ENCODE measurements around the gene HORMAD2.
"Not testable (repeated sequence)": the region's sequence is repeated elsewhere in the genome, so short reads cannot be mapped to it uniquely, and the experiment has no call there.

HORMAD2 gene

GRCh38 chr22:30193031-30193775, 112.9 kb downstream of the HORMAD2 start:
- no peak for DNase-seq

GRCh38 chr22:30195245-30196140, 115.2 kb downstream of the HORMAD2 start:
- no peak for DNase-seq

DNA sequence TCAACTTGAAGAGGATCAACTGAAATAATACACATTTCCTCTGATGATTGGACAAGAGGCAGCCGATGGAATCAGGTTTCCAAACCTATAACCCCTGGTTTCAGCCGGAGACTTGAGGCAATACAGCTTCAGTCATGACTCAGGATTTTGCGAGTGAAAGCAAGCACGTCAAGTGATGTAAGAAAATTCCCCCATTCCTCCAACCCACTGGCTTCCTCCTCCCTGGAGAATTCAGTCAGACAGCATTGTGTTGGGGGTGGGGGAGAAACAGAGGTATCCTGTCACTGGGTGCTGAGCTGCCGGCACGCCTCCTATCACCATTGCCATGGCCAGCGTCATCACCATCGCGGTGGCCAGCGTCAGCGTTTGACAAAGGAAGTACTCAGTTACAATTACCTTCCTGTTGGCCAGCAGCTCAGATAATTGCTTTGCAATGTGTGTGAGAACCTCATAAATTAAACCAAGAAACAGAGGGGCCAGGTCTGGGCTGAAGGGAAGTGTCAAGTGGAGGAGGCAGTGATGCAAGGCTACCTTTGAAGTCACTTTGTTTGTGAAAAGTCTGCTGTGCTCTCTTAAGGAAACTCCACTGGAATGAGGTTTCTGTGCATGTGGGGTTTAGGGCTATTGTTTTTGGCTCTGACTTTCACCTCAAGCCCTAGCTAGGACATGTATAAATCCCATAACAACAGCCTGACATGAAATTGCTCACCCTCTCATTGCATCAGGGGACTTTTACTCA, 116.0 kb downstream of the HORMAD2 start:
- peak; percentile 52 to 86 for DNase-seq

DNA sequence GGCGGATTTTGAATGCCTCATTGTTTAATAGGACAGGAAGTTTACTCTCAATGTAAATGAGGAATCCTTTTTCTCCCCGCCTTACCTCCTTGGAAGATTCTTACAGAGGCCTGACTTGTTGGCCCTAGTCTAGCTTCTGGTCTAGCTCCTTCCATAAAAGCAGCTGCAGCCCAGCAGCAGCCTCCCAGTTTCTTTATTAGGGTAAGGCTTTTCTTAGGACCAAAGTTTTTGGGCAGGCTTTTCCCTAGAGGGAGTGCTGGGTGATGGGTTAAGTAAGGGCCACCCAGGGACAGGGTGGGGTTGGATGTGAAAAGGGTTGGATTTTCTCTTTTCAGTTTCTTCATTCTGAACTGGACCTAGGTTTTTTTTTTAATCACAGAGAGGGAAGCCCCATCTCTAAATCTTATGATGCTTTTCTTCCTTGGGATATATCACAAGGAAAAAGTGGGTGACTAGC, 116.6 kb downstream of the HORMAD2 start:
- DNase-seq = no peak

DNA sequence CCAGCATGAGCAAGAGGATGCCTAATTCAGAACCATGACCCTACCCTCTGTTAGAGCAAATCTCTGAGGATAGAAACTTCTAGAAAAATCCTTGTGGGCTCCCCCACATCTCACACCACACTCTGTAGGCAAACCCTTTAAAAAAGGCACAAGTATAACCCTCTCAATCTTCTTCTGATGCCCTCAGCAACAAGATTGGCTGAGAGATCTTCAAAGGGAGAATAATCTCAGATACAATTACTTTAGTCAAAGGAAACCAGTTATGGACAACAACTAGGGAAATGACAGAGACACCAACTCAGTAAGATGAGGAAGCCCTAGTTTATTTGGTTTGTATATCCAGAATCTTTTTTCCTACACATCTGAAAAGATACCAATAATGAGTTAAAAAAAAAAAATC, 117.1 kb downstream of the HORMAD2 start:
- no peak for DNase-seq

DNA sequence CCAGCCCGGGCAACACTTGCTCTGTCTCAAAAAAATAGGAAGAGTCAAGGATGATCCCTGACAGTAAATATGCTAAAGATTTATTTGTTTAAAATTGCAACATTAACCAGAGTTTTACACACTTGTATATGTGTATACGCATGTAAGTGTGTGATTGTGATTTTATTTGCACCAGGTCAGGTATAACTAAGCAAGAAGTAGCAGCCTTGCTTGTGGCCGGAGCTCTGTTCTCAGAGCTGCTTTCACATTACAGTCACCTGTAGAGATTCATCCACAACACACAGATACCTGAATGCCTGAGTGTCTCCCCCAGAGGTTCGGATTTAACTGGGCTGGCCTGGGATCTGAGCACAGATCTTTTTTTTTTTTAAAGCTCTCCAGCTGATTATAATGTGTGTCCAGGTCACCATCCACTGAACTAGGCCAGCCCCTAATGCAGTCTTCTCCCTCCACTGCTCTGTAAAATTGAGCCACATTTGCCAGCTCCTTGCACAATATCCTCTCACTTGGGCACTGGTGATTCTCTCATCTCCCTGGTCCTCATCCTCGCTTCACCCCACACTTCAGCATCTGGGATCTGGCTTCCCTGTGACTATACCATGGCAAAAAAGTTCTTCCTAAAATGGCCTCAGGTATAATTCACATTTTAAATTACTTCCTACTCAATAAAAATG, 118.0 kb downstream of the HORMAD2 start:
- no peak for DNase-seq

DNA sequence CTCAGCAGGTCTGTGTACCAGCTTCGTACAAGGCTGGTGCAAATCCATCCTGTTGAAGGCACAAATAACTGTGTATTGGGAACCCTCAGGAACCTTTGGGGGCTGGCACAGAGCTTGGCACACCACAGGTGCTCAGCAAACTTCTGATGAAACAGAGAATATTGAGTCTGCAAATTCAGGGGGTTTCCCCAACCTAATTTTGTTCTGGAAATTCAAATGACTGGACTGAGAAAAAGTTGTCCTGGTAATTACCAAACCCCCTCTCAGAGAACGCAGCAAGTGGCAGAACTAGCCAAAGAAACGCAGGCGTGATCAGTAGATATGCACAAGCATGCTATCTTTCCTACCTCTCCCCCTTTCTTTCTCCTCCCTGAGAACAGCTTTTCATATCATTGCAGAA, 118.7 kb downstream of the HORMAD2 start:
- DNase-seq = no peak

DNA sequence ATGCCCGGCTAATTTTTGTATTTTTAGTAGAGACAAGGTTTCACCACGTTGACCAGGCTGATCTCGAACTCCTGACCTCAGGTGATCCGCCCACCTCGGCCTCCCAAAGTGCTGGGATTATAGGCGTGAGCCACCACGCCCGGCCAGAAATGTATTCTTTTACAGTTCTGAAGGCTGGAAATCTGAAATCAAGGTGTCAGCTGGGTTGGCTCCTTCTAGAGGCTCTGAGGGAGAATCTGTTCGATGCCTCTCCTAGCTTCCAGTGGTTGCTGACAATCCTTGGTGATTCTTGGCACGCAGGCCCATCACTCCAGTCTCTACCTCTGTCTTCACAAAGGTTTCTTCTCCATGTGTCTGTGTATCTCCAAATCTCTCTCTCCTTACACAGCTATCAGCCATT, 120.6 kb downstream of the HORMAD2 start:
- not testable (repeated sequence) for DNase-seq

DNA sequence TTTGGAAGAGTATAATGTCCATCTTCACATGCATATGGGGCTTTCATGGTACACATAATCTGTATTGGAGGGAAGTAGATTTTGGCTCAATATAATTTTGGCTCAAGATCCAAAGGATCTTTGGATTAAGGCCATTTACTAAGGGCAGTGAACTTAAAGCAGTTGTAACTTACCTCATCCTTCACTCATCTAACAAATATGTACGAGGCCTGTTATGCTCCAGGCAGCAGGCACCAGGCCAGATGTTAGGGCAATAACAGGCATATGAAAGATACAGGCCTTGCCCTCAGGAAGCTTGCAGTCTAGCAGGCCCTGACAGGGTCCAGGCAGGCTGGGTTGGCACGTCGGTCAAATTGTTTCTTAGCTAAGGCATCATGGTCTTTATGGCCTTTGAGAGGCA, 121.7 kb downstream of the HORMAD2 start:
- DNase-seq = no peak

GRCh38 chr22:30202531-30203006, 122.3 kb downstream of the HORMAD2 start:
- DNase-seq = no peak

- DNase-seq = no peak
Measured at GRCh38 chr22:30204015-30204741, 123.9 kb downstream of the HORMAD2 start.

- DNase-seq = no peak
Measured at GRCh38 chr22:30204742-30205111, 124.5 kb downstream of the HORMAD2 start.

- no peak for DNase-seq
Measured at GRCh38 chr22:30205281-30206115, 125.2 kb downstream of the HORMAD2 start.

DNA sequence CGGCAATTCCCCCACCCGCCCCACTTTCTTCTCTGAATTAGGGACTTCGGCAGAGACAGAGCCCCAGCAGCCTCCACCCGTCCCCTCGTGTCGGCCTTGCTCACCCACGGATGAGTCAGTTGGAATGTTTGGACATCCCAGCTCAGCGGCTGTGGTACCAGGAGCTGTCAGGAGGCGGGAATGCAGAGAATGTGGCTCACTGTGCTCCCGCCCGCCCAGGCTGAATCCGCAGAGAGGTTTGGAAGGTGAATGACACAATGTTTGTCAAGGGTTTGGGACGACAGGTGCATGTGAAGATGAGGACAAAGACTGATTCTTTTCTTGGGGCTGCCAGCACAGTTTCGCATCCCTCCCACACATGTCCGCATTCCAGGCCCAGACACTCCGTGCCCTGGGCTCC, 126.7 kb downstream of the HORMAD2 start:
- no peak for DNase-seq

GRCh38 chr22:30208631-30209603, 128.7 kb downstream of the HORMAD2 start:
- no peak for DNase-seq

DNA sequence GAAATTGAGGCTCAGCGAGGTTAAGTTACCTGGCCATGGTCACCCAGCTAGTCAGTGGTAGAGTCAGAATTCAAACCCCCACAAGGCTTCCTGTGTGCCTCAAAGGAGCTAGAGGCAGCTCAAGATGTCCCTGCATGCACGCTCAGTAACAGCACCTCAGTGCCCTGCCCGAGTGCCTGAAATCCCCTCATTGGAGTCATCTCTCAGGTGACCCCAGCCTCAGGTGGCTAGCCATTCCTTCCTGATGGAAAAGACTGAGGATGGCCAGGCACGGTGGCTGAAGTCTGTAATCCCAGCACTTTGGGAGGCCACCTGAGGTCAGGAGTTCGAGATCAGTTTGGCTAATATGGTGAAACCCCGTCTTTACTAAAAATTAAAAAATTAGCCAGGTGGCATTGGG, 129.4 kb downstream of the HORMAD2 start:
- DNase-seq = no peak

- DNase-seq = no peak
Measured at GRCh38 chr22:30210235-30210909, 130.1 kb downstream of the HORMAD2 start.

GRCh38 chr22:30211124-30211820, 131.0 kb downstream of the HORMAD2 start:
- no peak for DNase-seq
